WTC11 (cell line): ENCODE results near the gene TACC2. TPM values are rescaled to one million over a fixed set of nuclear protein-coding genes. Genes with fewer than 3 reads are reported as not detected.

Source experiments
- ATAC-seq: fragments of 200-7000 bp; cut with Tn5 transposase; 2 replicates; pipeline ENCODE4 v1.10.0; 2021; ENCODE audit warnings: mild to moderate bottlenecking, moderate library complexity
- CTCF ChIA-PET: fragments of 300-600 bp; sonication (Branson Sonifier 250); formaldehyde crosslinking; loops from one replicate; lab custom pipeline; 2021; ENCODE audit warnings: antibody characterized with exemption; lab: Charles Lee
- POLR2A ChIA-PET: fragments of 350-600 bp; sonication (Branson Sonifier 250); formaldehyde crosslinking; loops from one replicate; lab custom pipeline; 2021; ENCODE audit warnings: antibody characterized with exemption; lab: Charles Lee
- DNase-seq: peaks from one replicate; pipeline ENCODE4 v3.0.0; 2021; ENCODE audit warnings: low spot score
- H3K27ac Mint-ChIP-seq: 2 replicates; pipeline ENCODE4 v1.8.0; 2021; ENCODE audit warnings: mixed read lengths
- H3K27me3 Mint-ChIP-seq: 2 replicates; pipeline ENCODE4 v1.8.0; 2021; ENCODE audit warnings: low read depth, mild to moderate bottlenecking, moderate library complexity, mixed read lengths
- H3K36me3 Mint-ChIP-seq: 2 replicates; pipeline ENCODE4 v1.8.0; 2021; ENCODE audit warnings: mixed read lengths
- H3K4me1 Mint-ChIP-seq: 2 replicates; pipeline ENCODE4 v1.8.0; 2022; ENCODE audit warnings: mixed read lengths
- H3K4me3 Mint-ChIP-seq: 2 replicates; pipeline ENCODE4 v1.8.0; 2021; ENCODE audit warnings: mild to moderate bottlenecking, moderate library complexity, mixed read lengths
- H3K9me3 Mint-ChIP-seq: 2 replicates; pipeline ENCODE4 v1.8.0; 2021; ENCODE audit warnings: mixed read lengths
- EMX1 ChIP-seq: fragments of 250-450 bp; sonication (Bioruptor Pico); IDR thresholded peaks from 2 replicates; pipeline ENCODE4 v1.8.0; 2021; ENCODE audit warnings: mild to moderate bottlenecking
- ETV6 ChIP-seq: sonication (generic); formaldehyde crosslinking; IDR thresholded peaks from 2 replicates; pipeline ENCODE4 v1.8.1; 2022; ENCODE audit warnings: mild to moderate bottlenecking, missing genetic modification reagents
- FOXP1 ChIP-seq: sonication (generic); formaldehyde crosslinking; IDR thresholded peaks from 2 replicates; pipeline ENCODE4 v1.8.0; 2022; ENCODE audit warnings: missing genetic modification reagents, mild to moderate bottlenecking, moderate library complexity, borderline replicate concordance
- GTF2I ChIP-seq: fragments of 250-450 bp; sonication (Bioruptor Pico); conservative IDR thresholded peaks from 2 replicates; pipeline ENCODE4 v1.4.0; 2021; ENCODE audit warnings: mild to moderate bottlenecking
- NFE2L1 ChIP-seq: sonication (generic); formaldehyde crosslinking; IDR thresholded peaks from 2 replicates; pipeline ENCODE4 v1.8.1; 2023; ENCODE audit warnings: missing genetic modification reagents
- NFYB ChIP-seq: sonication (generic); formaldehyde crosslinking; conservative IDR thresholded peaks from 2 replicates; pipeline ENCODE4 v1.8.0; 2022; ENCODE audit warnings: low read depth, missing genetic modification reagents
- NR2C2 ChIP-seq: sonication (generic); formaldehyde crosslinking; IDR thresholded peaks from 2 replicates; pipeline ENCODE4 v1.8.0; 2022; ENCODE audit warnings: mild to moderate bottlenecking, missing genetic modification reagents
- NR3C1 ChIP-seq: sonication (generic); formaldehyde crosslinking; conservative IDR thresholded peaks from 2 replicates; pipeline ENCODE4 v1.8.1; 2023; ENCODE audit warnings: low read depth, mild to moderate bottlenecking, missing genetic modification reagents
- SMAD3 ChIP-seq: sonication (generic); formaldehyde crosslinking; IDR thresholded peaks from 2 replicates; pipeline ENCODE4 v1.8.0; 2022; ENCODE audit warnings: missing genetic modification reagents, mild to moderate bottlenecking, borderline replicate concordance
- TEAD4 ChIP-seq: sonication (generic); formaldehyde crosslinking; IDR thresholded peaks from 2 replicates; pipeline ENCODE4 v1.8.0; 2022; ENCODE audit warnings: mild to moderate bottlenecking, missing genetic modification reagents
- ZNF121 ChIP-seq: sonication (generic); formaldehyde crosslinking; IDR thresholded peaks from 2 replicates; pipeline ENCODE4 v1.8.0; 2023; ENCODE audit warnings: missing genetic modification reagents
- ZNF138 ChIP-seq: sonication (generic); formaldehyde crosslinking; conservative IDR thresholded peaks from 2 replicates; pipeline ENCODE4 v1.8.1; 2022; ENCODE audit warnings: mild to moderate bottlenecking, moderate library complexity, missing genetic modification reagents
- ZNF317 ChIP-seq: sonication (generic); formaldehyde crosslinking; IDR thresholded peaks from 2 replicates; pipeline ENCODE4 v1.8.1; 2023; ENCODE audit warnings: low read depth, mild to moderate bottlenecking, moderate library complexity, missing genetic modification reagents, borderline replicate concordance
- ZNF671 ChIP-seq: fragments of 250-450 bp; sonication (Bioruptor Pico); IDR thresholded peaks from 2 replicates; pipeline ENCODE4 v1.8.0; 2021; ENCODE audit warnings: mild to moderate bottlenecking
- total RNA-seq: library from RNA; stranded (reverse); gene quantifications from 3 replicates; pipeline ENCODE4 v1.2.3, GENCODE V29; 2021
- TF ChIP-seq, protein P1 (sequence below): sonication (generic); formaldehyde crosslinking; IDR thresholded peaks from 2 replicates; pipeline ENCODE4 v1.8.0; 2023; ENCODE audit warnings: missing genetic modification reagents, mild to moderate bottlenecking, borderline replicate concordance
- TF ChIP-seq, protein P2 (sequence below): fragments of 250-450 bp; sonication (Bioruptor Pico); IDR thresholded peaks from 2 replicates; pipeline ENCODE4 v1.9.0; 2021; ENCODE audit warnings: mild to moderate bottlenecking
- TF ChIP-seq, protein P3 (sequence below): sonication (generic); formaldehyde crosslinking; IDR thresholded peaks from 2 replicates; pipeline ENCODE4 v1.8.0; 2022; ENCODE audit warnings: mild to moderate bottlenecking, missing genetic modification reagents
- TF ChIP-seq, protein P4 (sequence below): fragments of 250-450 bp; sonication (Bioruptor Pico); IDR thresholded peaks from 2 replicates; pipeline ENCODE4 v1.8.0; 2021; ENCODE audit warnings: mild to moderate bottlenecking
- TF ChIP-seq, protein P5 (sequence below): sonication (generic); formaldehyde crosslinking; IDR thresholded peaks from 2 replicates; pipeline ENCODE4 v1.8.1; 2022; ENCODE audit warnings: mild to moderate bottlenecking, missing genetic modification reagents, moderate library complexity, borderline replicate concordance

TACC2 gene
- total RNA-seq, 1 experiment from 2014 or later = 28.9 TPM

DNA sequence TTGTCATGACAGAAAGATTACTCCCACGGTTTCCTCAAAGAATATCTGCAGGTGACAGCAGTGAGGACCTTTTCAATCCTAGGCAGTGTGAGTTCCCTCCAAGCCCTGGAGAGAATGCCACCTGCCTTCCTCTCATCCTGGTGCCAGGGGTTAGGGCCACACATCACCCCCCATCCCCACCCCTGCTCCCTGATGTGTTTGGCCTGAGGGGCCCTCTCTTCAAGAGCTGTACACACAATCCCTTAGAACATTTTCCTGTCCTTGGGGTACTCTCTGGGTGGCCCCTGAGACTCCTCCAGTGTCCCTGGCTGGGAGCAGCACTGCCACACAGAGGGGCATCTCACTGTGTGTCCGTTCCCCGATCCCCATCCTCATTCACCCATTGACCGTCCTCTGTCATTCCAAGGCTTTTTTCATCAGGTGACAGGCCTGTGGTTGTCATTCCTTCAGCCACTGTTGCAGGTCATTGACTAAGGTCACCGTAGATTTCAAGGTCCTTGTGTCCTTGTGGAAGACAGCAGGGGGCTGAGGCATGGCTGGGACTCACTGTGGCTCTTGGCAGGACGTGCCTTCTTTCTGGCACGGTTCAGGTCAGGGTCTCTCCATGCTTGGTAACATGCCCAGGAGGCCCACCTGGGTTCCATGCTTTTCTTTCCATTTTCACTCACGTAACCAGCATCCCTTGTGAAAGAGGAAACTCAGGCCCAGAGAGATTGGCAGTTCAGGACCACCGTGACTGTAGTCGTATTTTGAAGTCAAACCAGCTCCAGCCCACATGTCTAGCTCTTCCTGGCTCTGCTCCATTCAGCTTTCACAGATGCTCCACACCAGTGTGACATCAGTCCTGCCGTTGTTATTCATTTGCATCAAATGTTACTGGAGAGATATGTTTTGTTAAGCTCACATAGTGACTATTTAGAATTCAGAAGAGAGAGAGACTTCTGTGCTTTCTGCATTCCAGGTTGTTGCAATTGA, 255.3 kb downstream of the TACC2 start:
- TF ChIP-seq EMX1 (CRISPR knock-in tag) (no peak), TEAD4 (no peak), NFYB (no peak), GTF2I (CRISPR knock-in tag) (no peak), ETV6 (CRISPR knock-in tag) (no peak), ZNF138 (CRISPR knock-in tag) (no peak), SMAD3 (CRISPR knock-in tag) (no peak), ZNF317 (CRISPR knock-in tag) (no peak), NFE2L1 (CRISPR knock-in tag) (no peak), NR3C1 (no peak), ZNF671 (CRISPR knock-in tag) (no peak), NR2C2 (CRISPR knock-in tag) (no peak), ZNF121 (no peak), FOXP1 (CRISPR knock-in tag) (no peak)
- TF ChIP-seq, protein P1, sequence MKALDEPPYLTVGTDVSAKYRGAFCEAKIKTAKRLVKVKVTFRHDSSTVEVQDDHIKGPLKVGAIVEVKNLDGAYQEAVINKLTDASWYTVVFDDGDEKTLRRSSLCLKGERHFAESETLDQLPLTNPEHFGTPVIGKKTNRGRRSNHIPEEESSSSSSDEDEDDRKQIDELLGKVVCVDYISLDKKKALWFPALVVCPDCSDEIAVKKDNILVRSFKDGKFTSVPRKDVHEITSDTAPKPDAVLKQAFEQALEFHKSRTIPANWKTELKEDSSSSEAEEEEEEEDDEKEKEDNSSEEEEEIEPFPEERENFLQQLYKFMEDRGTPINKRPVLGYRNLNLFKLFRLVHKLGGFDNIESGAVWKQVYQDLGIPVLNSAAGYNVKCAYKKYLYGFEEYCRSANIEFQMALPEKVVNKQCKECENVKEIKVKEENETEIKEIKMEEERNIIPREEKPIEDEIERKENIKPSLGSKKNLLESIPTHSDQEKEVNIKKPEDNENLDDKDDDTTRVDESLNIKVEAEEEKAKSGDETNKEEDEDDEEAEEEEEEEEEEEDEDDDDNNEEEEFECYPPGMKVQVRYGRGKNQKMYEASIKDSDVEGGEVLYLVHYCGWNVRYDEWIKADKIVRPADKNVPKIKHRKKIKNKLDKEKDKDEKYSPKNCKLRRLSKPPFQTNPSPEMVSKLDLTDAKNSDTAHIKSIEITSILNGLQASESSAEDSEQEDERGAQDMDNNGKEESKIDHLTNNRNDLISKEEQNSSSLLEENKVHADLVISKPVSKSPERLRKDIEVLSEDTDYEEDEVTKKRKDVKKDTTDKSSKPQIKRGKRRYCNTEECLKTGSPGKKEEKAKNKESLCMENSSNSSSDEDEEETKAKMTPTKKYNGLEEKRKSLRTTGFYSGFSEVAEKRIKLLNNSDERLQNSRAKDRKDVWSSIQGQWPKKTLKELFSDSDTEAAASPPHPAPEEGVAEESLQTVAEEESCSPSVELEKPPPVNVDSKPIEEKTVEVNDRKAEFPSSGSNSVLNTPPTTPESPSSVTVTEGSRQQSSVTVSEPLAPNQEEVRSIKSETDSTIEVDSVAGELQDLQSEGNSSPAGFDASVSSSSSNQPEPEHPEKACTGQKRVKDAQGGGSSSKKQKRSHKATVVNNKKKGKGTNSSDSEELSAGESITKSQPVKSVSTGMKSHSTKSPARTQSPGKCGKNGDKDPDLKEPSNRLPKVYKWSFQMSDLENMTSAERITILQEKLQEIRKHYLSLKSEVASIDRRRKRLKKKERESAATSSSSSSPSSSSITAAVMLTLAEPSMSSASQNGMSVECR = no peak
- TF ChIP-seq, protein P2, sequence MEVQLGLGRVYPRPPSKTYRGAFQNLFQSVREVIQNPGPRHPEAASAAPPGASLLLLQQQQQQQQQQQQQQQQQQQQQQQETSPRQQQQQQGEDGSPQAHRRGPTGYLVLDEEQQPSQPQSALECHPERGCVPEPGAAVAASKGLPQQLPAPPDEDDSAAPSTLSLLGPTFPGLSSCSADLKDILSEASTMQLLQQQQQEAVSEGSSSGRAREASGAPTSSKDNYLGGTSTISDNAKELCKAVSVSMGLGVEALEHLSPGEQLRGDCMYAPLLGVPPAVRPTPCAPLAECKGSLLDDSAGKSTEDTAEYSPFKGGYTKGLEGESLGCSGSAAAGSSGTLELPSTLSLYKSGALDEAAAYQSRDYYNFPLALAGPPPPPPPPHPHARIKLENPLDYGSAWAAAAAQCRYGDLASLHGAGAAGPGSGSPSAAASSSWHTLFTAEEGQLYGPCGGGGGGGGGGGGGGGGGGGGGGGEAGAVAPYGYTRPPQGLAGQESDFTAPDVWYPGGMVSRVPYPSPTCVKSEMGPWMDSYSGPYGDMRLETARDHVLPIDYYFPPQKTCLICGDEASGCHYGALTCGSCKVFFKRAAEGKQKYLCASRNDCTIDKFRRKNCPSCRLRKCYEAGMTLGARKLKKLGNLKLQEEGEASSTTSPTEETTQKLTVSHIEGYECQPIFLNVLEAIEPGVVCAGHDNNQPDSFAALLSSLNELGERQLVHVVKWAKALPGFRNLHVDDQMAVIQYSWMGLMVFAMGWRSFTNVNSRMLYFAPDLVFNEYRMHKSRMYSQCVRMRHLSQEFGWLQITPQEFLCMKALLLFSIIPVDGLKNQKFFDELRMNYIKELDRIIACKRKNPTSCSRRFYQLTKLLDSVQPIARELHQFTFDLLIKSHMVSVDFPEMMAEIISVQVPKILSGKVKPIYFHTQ (CRISPR knock-in tag) = no peak
- TF ChIP-seq, protein P3, sequence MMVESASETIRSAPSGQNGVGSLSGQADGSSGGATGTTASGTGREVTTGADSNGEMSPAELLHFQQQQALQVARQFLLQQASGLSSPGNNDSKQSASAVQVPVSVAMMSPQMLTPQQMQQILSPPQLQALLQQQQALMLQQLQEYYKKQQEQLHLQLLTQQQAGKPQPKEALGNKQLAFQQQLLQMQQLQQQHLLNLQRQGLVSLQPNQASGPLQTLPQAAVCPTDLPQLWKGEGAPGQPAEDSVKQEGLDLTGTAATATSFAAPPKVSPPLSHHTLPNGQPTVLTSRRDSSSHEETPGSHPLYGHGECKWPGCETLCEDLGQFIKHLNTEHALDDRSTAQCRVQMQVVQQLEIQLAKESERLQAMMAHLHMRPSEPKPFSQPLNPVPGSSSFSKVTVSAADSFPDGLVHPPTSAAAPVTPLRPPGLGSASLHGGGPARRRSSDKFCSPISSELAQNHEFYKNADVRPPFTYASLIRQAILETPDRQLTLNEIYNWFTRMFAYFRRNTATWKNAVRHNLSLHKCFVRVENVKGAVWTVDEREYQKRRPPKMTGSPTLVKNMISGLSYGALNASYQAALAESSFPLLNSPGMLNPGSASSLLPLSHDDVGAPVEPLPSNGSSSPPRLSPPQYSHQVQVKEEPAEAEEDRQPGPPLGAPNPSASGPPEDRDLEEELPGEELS (CRISPR knock-in tag) = no peak
- TF ChIP-seq, protein P4, sequence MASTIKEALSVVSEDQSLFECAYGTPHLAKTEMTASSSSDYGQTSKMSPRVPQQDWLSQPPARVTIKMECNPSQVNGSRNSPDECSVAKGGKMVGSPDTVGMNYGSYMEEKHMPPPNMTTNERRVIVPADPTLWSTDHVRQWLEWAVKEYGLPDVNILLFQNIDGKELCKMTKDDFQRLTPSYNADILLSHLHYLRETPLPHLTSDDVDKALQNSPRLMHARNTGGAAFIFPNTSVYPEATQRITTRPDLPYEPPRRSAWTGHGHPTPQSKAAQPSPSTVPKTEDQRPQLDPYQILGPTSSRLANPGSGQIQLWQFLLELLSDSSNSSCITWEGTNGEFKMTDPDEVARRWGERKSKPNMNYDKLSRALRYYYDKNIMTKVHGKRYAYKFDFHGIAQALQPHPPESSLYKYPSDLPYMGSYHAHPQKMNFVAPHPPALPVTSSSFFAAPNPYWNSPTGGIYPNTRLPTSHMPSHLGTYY = no peak
- TF ChIP-seq, protein P5, sequence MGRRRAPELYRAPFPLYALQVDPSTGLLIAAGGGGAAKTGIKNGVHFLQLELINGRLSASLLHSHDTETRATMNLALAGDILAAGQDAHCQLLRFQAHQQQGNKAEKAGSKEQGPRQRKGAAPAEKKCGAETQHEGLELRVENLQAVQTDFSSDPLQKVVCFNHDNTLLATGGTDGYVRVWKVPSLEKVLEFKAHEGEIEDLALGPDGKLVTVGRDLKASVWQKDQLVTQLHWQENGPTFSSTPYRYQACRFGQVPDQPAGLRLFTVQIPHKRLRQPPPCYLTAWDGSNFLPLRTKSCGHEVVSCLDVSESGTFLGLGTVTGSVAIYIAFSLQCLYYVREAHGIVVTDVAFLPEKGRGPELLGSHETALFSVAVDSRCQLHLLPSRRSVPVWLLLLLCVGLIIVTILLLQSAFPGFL = no peak
- Mint-ChIP-seq H3K36me3 (peaks cover 32% of the 10 kb centered on the region), H3K4me1 (peaks cover 2% of the 10 kb centered on the region; the same call in 1 of the 2 replicates), H3K27me3 (no peaks in the 10 kb centered on the region), H3K27ac (peak overlapping the region; percentile 80), H3K4me3 (no peak overlapping the region), H3K9me3 (no peaks in the 10 kb centered on the region)
- ATAC-seq (no peak), DNase-seq (no peak)
- ChIA-PET POLR2A (no interaction called here), CTCF (no interaction called here)
